ENCODE results near the gene UBE2J1.
A peak's percentile ranks its signal among the peaks of the same experiment; 100 is the strongest.
"Not testable (repeated sequence)": the region's sequence is repeated elsewhere in the genome, so short reads cannot be mapped to it uniquely, and the experiment has no call there.

Gene UBE2J1, protein sequence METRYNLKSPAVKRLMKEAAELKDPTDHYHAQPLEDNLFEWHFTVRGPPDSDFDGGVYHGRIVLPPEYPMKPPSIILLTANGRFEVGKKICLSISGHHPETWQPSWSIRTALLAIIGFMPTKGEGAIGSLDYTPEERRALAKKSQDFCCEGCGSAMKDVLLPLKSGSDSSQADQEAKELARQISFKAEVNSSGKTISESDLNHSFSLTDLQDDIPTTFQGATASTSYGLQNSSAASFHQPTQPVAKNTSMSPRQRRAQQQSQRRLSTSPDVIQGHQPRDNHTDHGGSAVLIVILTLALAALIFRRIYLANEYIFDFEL

GRCh38 chr6:89352278-89353117 is at the start of gene UBE2J1:
TSS of gene UBE2J1 (minus strand) at chr6:89352722. CDS start at chr6:89352569, 153 bp downstream.
- peak within 1 kb of the TSS; percentile 49 for H3K4me3 ChIP-seq (ENCODE audit: low read length)
- DNase-seq (ENCODE audit: low read depth, low spot score): no peak
- no peak within 1 kb of the TSS for H3K27ac ChIP-seq (ENCODE audit: low read length)
- no peaks in the 10 kb centered on the region for H3K4me1 ChIP-seq (ENCODE audit: control insufficient read depth, insufficient read depth, low read length)
- H3K27me3 ChIP-seq (ENCODE audit: control insufficient read depth, insufficient read depth, low read length): no peaks in the 10 kb centered on the region; the same call in 1 of the 2 replicates
- no CpG with 5 or more reads among the region's 102 CpGs for WGBS (ENCODE audit: insufficient coverage, insufficient read length)
- H3K36me3 ChIP-seq (ENCODE audit: control insufficient read depth, insufficient read depth, low read length): no peaks in the 10 kb centered on the region
- H3K9me3 ChIP-seq (ENCODE audit: control insufficient read depth, insufficient read depth, low read length): no peaks in the 10 kb centered on the region

- Histone ChIP-seq H3K4me3 (ENCODE audit: low read length) (no peak overlapping the region), H3K27me3 (ENCODE audit: control insufficient read depth, insufficient read depth, low read length) (no peaks in the 10 kb centered on the region), H3K36me3 (ENCODE audit: control insufficient read depth, insufficient read depth, low read length) (no peaks in the 10 kb centered on the region), H3K4me1 (ENCODE audit: control insufficient read depth, insufficient read depth, low read length) (peaks cover 5% of the 10 kb centered on the region; the same call in 1 of the 2 replicates), H3K27ac (ENCODE audit: low read length) (no peak overlapping the region), H3K9me3 (ENCODE audit: control insufficient read depth, insufficient read depth, low read length) (no peaks in the 10 kb centered on the region)
- no peak for DNase-seq (ENCODE audit: low read depth, low spot score)
- WGBS (ENCODE audit: insufficient coverage, insufficient read length): no CpG with 5 or more reads among the region's 6 CpGs
Observed at GRCh38 chr6:89400912-89401399, 48.4 kb upstream of the UBE2J1 start.

- no peak overlapping the region for H3K4me3 ChIP-seq (ENCODE audit: low read length)
- H3K27ac ChIP-seq (ENCODE audit: low read length): no peak overlapping the region
- no peaks in the 10 kb centered on the region for H3K9me3 ChIP-seq (ENCODE audit: control insufficient read depth, insufficient read depth, low read length)
- DNase-seq (ENCODE audit: low read depth, low spot score): no peak
- no peaks in the 10 kb centered on the region for H3K36me3 ChIP-seq (ENCODE audit: control insufficient read depth, insufficient read depth, low read length)
- H3K27me3 ChIP-seq (ENCODE audit: control insufficient read depth, insufficient read depth, low read length): no peaks in the 10 kb centered on the region
- 0 out of 2 replicates have a peak, but pooled peaks cover 2% of the 10 kb centered on the region for H3K4me1 ChIP-seq (ENCODE audit: control insufficient read depth, insufficient read depth, low read length)
- no CpG with 5 or more reads among the region's 3 CpGs for WGBS (ENCODE audit: insufficient coverage, insufficient read length)
Observed at GRCh38 chr6:89400050-89400449, 47.5 kb upstream of the UBE2J1 start.

- Histone ChIP-seq H3K27ac (ENCODE audit: low read length) (no peak overlapping the region), H3K36me3 (ENCODE audit: control insufficient read depth, insufficient read depth, low read length) (no peaks in the 10 kb centered on the region), H3K9me3 (ENCODE audit: control insufficient read depth, insufficient read depth, low read length) (no peaks in the 10 kb centered on the region), H3K4me3 (ENCODE audit: low read length) (no peak overlapping the region), H3K27me3 (ENCODE audit: control insufficient read depth, insufficient read depth, low read length) (no peaks in the 10 kb centered on the region), H3K4me1 (ENCODE audit: control insufficient read depth, insufficient read depth, low read length) (0 out of 2 replicates have a peak, but pooled peaks cover 2% of the 10 kb centered on the region)
- no peak for DNase-seq (ENCODE audit: low read depth, low spot score)
- no CpG with 5 or more reads among the region's 7 CpGs for WGBS (ENCODE audit: insufficient coverage, insufficient read length)
Observed at GRCh38 chr6:89398762-89399525, 46.4 kb upstream of the UBE2J1 start.

DNA sequence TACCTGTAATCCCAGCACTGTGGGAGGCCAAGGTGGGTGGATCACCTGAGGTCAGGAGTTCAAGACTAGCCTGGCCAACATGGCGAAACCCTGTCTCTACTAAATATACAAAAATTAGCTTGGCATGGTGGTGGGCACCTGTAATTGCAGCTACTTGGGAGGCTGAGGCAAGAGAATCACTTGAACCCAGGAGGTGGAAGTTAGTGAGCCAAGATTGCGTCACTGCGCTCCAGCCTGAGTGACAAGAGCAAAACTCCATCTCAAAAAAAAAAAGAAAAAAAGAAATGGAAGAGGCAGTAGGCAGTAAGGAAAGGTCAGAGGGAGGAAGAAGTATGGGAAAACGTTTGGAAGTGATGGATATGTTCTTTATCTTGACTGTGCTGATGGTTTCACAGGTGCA is 45.4 kb upstream of the UBE2J1 start:
- not testable (repeated sequence) for H3K27ac ChIP-seq (ENCODE audit: low read length); H3K9me3 ChIP-seq (ENCODE audit: control insufficient read depth, insufficient read depth, low read length); H3K36me3 ChIP-seq (ENCODE audit: control insufficient read depth, insufficient read depth, low read length); H3K4me1 ChIP-seq (ENCODE audit: control insufficient read depth, insufficient read depth, low read length); DNase-seq (ENCODE audit: low read depth, low spot score); H3K27me3 ChIP-seq (ENCODE audit: control insufficient read depth, insufficient read depth, low read length); H3K4me3 ChIP-seq (ENCODE audit: low read length)
- 100% methylated on average over 1 of the region's 4 CpGs for WGBS (ENCODE audit: insufficient coverage, insufficient read length)

GRCh38 chr6:89393659-89394058 is 41.1 kb upstream of the UBE2J1 start:
- no CpG with 5 or more reads among the region's 1 CpG for WGBS (ENCODE audit: insufficient coverage, insufficient read length)
- Histone ChIP-seq H3K4me1 (ENCODE audit: control insufficient read depth, insufficient read depth, low read length) (no peaks in the 10 kb centered on the region), H3K36me3 (ENCODE audit: control insufficient read depth, insufficient read depth, low read length) (no peaks in the 10 kb centered on the region), H3K27ac (ENCODE audit: low read length) (no peak overlapping the region), H3K9me3 (ENCODE audit: control insufficient read depth, insufficient read depth, low read length) (no peaks in the 10 kb centered on the region), H3K27me3 (ENCODE audit: control insufficient read depth, insufficient read depth, low read length) (no peaks in the 10 kb centered on the region), H3K4me3 (ENCODE audit: low read length) (no peak overlapping the region)
- no peak for DNase-seq (ENCODE audit: low read depth, low spot score)

- Histone ChIP-seq H3K4me1 (ENCODE audit: control insufficient read depth, insufficient read depth, low read length) (no peaks in the 10 kb centered on the region), H3K4me3 (ENCODE audit: low read length) (no peak overlapping the region), H3K27me3 (ENCODE audit: control insufficient read depth, insufficient read depth, low read length) (no peaks in the 10 kb centered on the region), H3K9me3 (ENCODE audit: control insufficient read depth, insufficient read depth, low read length) (no peaks in the 10 kb centered on the region), H3K36me3 (ENCODE audit: control insufficient read depth, insufficient read depth, low read length) (no peaks in the 10 kb centered on the region), H3K27ac (ENCODE audit: low read length) (no peak overlapping the region)
- no peak for DNase-seq (ENCODE audit: low read depth, low spot score)
Observed at GRCh38 chr6:89392823-89393222, 40.3 kb upstream of the UBE2J1 start.

DNA sequence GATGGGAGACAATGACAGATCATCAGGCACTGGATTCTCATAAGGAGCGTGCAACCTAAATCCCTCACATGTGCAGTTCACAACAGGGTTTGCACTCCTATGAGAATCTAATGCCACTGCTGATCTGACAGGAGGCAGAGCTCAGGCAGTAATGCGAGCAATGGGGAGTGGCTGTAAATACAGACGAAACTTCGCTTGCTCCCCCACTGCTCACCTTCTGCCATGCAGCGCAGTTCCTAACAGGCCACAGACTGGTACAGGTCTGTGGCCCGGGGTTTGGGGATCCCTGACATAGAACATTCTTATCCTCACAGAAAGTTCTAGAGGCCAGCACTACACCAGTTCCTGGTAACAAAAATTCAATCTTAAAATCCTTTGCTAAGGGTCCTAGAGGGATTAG is 36.3 kb upstream of the UBE2J1 start:
- WGBS (ENCODE audit: insufficient coverage, insufficient read length): no CpG with 5 or more reads among the region's 6 CpGs
- Histone ChIP-seq H3K4me3 (ENCODE audit: low read length) (no peak overlapping the region), H3K27ac (ENCODE audit: low read length) (no peak overlapping the region), H3K9me3 (ENCODE audit: control insufficient read depth, insufficient read depth, low read length) (no peaks in the 10 kb centered on the region), H3K4me1 (ENCODE audit: control insufficient read depth, insufficient read depth, low read length) (no peaks in the 10 kb centered on the region), H3K27me3 (ENCODE audit: control insufficient read depth, insufficient read depth, low read length) (no peaks in the 10 kb centered on the region), H3K36me3 (ENCODE audit: control insufficient read depth, insufficient read depth, low read length) (no peaks in the 10 kb centered on the region)
- no peak for DNase-seq (ENCODE audit: low read depth, low spot score)

- WGBS (ENCODE audit: insufficient coverage, insufficient read length): no CpG with 5 or more reads among the region's 9 CpGs
- H3K27me3 ChIP-seq (ENCODE audit: control insufficient read depth, insufficient read depth, low read length): no peaks in the 10 kb centered on the region
- no peaks in the 10 kb centered on the region for H3K4me1 ChIP-seq (ENCODE audit: control insufficient read depth, insufficient read depth, low read length)
- H3K9me3 ChIP-seq (ENCODE audit: control insufficient read depth, insufficient read depth, low read length): no peaks in the 10 kb centered on the region
- no peak overlapping the region for H3K27ac ChIP-seq (ENCODE audit: low read length)
- DNase-seq (ENCODE audit: low read depth, low spot score): no peak
- no peak overlapping the region for H3K4me3 ChIP-seq (ENCODE audit: low read length)
- H3K36me3 ChIP-seq (ENCODE audit: control insufficient read depth, insufficient read depth, low read length): no peaks in the 10 kb centered on the region
Observed at GRCh38 chr6:89387516-89388201, 35.1 kb upstream of the UBE2J1 start.
